Body of pancreas (tissue), 4 donors: ENCODE results near the gene OR1K1. TPM values are rescaled to one million over a fixed set of nuclear protein-coding genes. Genes with fewer than 3 reads are reported as not detected.
"Not testable (repeated sequence)": the region's sequence is repeated elsewhere in the genome, so short reads cannot be mapped to it uniquely, and the experiment has no call there.

Experiments used
- ATAC-seq: fragments of 150-250 bp; one replicate; pipeline ENCODE4 v1.9.1; 2016
- DNase-seq, 4 donors: peaks; one replicate each; pipeline ENCODE4 v3.0.0-alpha.2; 2019
- H3K27ac ChIP-seq, 4 donors: fragments of 200-600 bp; sonication (generic); 1 replicate in 3 of 4; 2 replicates in 1 of 4; pipeline versions ENCODE4 v1.5.1 to v1.6.1; 2016 to 2019; ENCODE audit warnings: mild to moderate bottlenecking in 1 of 4, mixed read lengths in 1 of 4, moderate library complexity in 1 of 4
- H3K27me3 ChIP-seq, 2 donors: fragments of 200-600 bp; sonication (generic); one replicate each; pipeline ENCODE4 v1.6.0; 2016; ENCODE audit warnings: mild to moderate bottlenecking in 1 of 2
- H3K36me3 ChIP-seq, 2 donors: fragments of 200-600 bp; sonication (generic); replicated peaks in 1 of 2; 2 replicates each; pipeline ENCODE4 v1.5.1; 2016; ENCODE audit warnings: low read depth in 2 of 2; ENCODE audit not compliant: insufficient read depth in 1 of 2
- H3K4me1 ChIP-seq: fragments of 200-600 bp; sonication (generic); one replicate; pipeline ENCODE4 v1.6.0; 2016
- H3K4me3 ChIP-seq, 2 donors: fragments of 200-600 bp; sonication (generic); 1 replicate in 1 of 2; 2 replicates in 1 of 2; pipeline ENCODE4 v1.5.1; 2016 to 2019
- H3K9me3 ChIP-seq, 3 donors: fragments of 200-600 bp; sonication (generic); 1 replicate in 2 of 3; 2 replicates in 1 of 3; pipeline ENCODE4 v1.5.1; 2016
- CTCF ChIP-seq, 7 experiments: fragments of 450-650 bp in 4 of 7; fragments of 200-600 bp in 3 of 7; sonication (generic) in 3 of 7; IDR thresholded peaks; one replicate each; pipeline ENCODE4 v1.5.1; 2016 to 2019; ENCODE audit warnings: antibody characterized with exemption in 7 of 7
- POLR2A ChIP-seq, 3 donors: fragments of 450-650 bp; IDR thresholded peaks; one replicate each; pipeline ENCODE4 v1.6.1; 2016; ENCODE audit warnings: antibody characterized with exemption in 3 of 3, mild to moderate bottlenecking in 2 of 3
- WGBS, 2 donors: methylation state at CpG; one replicate each; pipeline ENCODE4 v1.1.5; 2017; 5-methylcytosine and 5-hydroxymethylcytosine counted together
- intact Hi-C: fragments of 100-400 bp; cut with DNase I; formaldehyde crosslinking; loops from one replicate; pipeline ENCODE4 v1.15.1; 2023
- total RNA-seq, 2 donors: library from RNA; depleted of rRNA; stranded (reverse); fragments of >200 nt; gene quantifications; one replicate each; pipeline ENCODE4 v1.1.0, GENCODE V29; 2016

The OR1K1 gene
- total RNA-seq, 2 donors from 2014 or later, result not detected

GRCh38 chr9:122822056-122822455, 22.1 kb downstream of the OR1K1 start:
- intact Hi-C loops, result no loop called here
- H3K4me3 ChIP-seq, result no peak overlapping the region
- peaks cover 0 to 13% of the 10 kb centered on the region in 2 donors for H3K36me3 ChIP-seq
- peaks cover 12% of the 10 kb centered on the region for H3K4me1 ChIP-seq
- H3K27me3 ChIP-seq, result no peaks in the 10 kb centered on the region
- WGBS, 2 donors, result 86 to 89% methylated on average over 6 of the region's 6 CpGs
- H3K27ac ChIP-seq, result peak overlapping the region in 1 of 4 donors; percentile 16
- no peak for TF ChIP-seq POLR2A (IDR thresholded peaks at IDR 0.05)
- no peak for TF ChIP-seq CTCF (IDR thresholded peaks at IDR 0.05)
- ATAC-seq (no peak), DNase-seq (no peak)
- no peaks in the 10 kb centered on the region for H3K9me3 ChIP-seq

- intact Hi-C loops, result no loop called here
- Histone ChIP-seq H3K9me3 (no peaks in the 10 kb centered on the region), H3K4me3 (no peak overlapping the region), H3K27me3 (no peaks in the 10 kb centered on the region), H3K27ac (no peak overlapping the region), H3K36me3 (peaks cover 0 to 12% of the 10 kb centered on the region in 2 donors), H3K4me1 (peaks cover 16% of the 10 kb centered on the region)
- TF ChIP-seq CTCF (IDR thresholded peaks at IDR 0.05), result no peak
- TF ChIP-seq POLR2A (IDR thresholded peaks at IDR 0.05), result no peak
- DNase-seq (no peak), ATAC-seq (no peak)
- WGBS, 2 donors, result 79 to 89% methylated on average over 4 of the region's 4 CpGs
These were observed 23.0 kb downstream of the OR1K1 start for GRCh38 chr9:122822938-122823337.

- H3K9me3 ChIP-seq, result no peaks in the 10 kb centered on the region
- 0% methylated on average over 8 of the region's 8 CpGs for WGBS, 2 donors
- TF ChIP-seq CTCF (IDR thresholded peaks at IDR 0.05) (no peak), POLR2A (IDR thresholded peaks at IDR 0.05) (no peak)
- no peaks in the 10 kb centered on the region for H3K27me3 ChIP-seq
- ATAC-seq, result peak; percentile 3
- peak overlapping the region; percentile 81 to 94 for H3K4me3 ChIP-seq
- H3K36me3 ChIP-seq, result peaks cover 0 to 7% of the 10 kb centered on the region in 2 donors
- DNase-seq, result peak in 1 of 4 donors; percentile 10
- intact Hi-C loops, result no loop called here
- H3K4me1 ChIP-seq, result peaks cover 21% of the 10 kb centered on the region
- H3K27ac ChIP-seq, result peak overlapping the region; percentile 60 to 96 (median 85)
These were observed 27.8 kb downstream of the OR1K1 start for GRCh38 chr9:122827761-122828093.

- ATAC-seq, intact Hi-C loops, H3K9me3 ChIP-seq, DNase-seq, H3K36me3 ChIP-seq, H3K27me3 ChIP-seq: not testable (repeated sequence)
- Histone ChIP-seq H3K4me1 (peaks cover 21% of the 10 kb centered on the region), H3K4me3 (peak overlapping the region in 1 of 2 donors; percentile 94), H3K27ac (peak overlapping the region; percentile 60 to 96 (median 85))
- 68 to 69% methylated on average over 18 of the region's 18 CpGs for WGBS, 2 donors
These were observed 29.0 kb downstream of the OR1K1 start for GRCh38 chr9:122828965-122829284.

GRCh38 chr9:122832194-122832593, 32.3 kb downstream of the OR1K1 start:
- WGBS, 2 donors, result 71 to 79% methylated on average over 3 of the region's 3 CpGs
- H3K4me3 ChIP-seq, result no peak overlapping the region
- H3K9me3 ChIP-seq, result no peaks in the 10 kb centered on the region
- H3K27me3 ChIP-seq, result no peaks in the 10 kb centered on the region
- no peak for ATAC-seq
- H3K36me3 ChIP-seq, result no peaks in the 10 kb centered on the region
- intact Hi-C loops, result no loop called here
- TF ChIP-seq CTCF (IDR thresholded peaks at IDR 0.05), result no peak
- no peak for TF ChIP-seq POLR2A (IDR thresholded peaks at IDR 0.05)
- no peak for DNase-seq
- H3K27ac ChIP-seq, result no peak overlapping the region
- H3K4me1 ChIP-seq, result peaks cover 8% of the 10 kb centered on the region
